HG03520 (cell line): ENCODE measurements around the gene NBPF3.
"Not testable (repeated sequence)": the region's sequence is repeated elsewhere in the genome, so short reads cannot be mapped to it uniquely, and the experiment has no call there.

Source experiments
- ATAC-seq: cut with Tn5 transposase; IDR thresholded peaks from one replicate; pipeline ENCODE4 v1.9.1; 2021; ENCODE audit warnings: mild to moderate bottlenecking, moderate library complexity; ENCODE audit not compliant: unreplicated experiment

NBPF3 gene

DNA sequence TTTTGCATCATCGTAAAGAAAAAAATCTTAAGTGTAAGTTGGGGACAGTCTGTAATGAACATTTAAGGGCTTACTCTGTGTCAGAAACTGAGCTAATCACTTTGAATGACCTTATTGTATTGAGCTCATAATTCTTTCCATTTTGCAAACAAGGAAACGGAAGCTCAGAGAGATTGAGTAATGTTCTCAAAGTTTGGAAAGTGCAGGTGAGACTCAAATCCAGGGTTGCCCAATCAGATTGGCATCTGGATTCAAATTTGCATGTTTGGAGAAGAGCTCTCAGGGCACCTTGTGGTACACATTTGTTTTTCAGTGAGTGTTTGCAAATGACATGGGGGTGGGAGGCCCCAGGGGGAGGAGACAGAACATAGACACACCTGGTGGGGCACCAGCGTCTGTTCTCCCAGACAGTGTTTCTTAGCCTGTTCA is 77.2 kb downstream of the NBPF3 start:
- ATAC-seq = no peak

DNA sequence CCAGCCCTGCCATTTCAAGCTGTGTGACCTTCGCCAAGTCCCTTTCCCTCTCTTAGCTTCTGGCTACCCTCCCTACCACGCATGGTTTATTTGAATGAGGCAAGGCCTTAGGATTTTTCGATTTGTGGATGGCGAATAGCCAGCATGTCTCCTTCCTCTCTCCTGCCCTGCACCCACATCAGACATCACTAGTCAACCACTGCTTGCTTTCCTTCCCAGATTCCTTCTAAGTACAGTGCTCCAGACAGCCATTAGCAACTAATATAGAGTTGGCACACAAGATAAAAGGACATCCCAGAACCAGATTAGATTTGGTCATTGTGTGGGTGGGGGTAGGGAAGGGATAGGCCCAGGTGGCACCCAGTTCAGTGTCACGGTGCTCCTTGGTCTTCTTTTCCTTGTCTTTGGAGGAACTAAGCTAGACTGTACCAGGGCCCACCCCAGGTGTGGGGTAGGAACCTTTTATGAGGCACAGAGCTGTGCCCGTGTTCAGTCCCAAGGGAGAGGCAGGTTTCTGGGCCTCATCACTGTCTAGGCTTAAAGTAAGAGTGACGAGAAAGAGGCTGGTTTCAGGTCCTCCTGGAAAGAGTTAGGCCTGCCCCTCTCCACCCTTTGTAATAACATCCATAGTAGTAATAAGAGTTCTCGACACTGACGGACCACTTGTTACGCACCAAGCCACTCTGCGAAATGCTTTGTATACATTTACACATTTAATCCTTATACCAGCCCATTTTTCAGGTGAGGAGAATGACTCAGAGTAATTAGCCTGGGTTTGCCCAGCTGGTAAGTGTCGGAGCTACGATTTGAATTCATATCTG is 77.9 kb downstream of the NBPF3 start:
- ATAC-seq = no peak

DNA sequence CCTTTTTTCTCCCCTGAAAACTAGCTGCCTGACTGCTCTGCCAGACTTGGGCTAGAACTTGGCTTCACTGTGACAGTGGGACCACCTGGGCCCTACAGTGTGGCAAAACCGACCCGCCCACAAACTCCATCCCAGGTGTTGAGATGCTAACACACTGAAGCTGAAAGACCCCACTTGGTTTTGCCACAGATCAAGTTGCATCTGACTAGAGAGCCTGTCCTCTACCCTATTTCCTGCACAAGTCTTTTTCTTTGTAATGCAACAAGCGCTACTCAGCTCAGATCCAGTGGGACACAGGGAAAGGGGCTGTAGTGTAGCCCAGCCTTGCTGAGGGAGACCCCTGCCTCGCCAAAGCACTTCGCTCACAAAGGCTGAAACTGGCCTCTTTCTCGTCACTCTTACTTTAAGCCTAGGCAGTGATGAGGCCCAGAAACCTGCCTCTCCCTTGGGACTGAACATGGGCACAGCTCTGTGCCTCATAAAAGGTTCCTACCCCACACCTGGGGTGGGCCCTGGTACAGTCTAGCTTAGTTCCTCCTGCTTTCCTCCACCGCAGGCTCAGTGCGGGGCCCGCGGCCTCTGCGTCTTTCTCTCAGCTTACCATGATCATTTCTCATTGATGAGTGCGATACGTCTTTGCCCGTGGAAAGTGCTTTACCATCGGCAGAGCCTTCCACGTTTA is 79.0 kb downstream of the NBPF3 start:
- no peak for ATAC-seq

DNA sequence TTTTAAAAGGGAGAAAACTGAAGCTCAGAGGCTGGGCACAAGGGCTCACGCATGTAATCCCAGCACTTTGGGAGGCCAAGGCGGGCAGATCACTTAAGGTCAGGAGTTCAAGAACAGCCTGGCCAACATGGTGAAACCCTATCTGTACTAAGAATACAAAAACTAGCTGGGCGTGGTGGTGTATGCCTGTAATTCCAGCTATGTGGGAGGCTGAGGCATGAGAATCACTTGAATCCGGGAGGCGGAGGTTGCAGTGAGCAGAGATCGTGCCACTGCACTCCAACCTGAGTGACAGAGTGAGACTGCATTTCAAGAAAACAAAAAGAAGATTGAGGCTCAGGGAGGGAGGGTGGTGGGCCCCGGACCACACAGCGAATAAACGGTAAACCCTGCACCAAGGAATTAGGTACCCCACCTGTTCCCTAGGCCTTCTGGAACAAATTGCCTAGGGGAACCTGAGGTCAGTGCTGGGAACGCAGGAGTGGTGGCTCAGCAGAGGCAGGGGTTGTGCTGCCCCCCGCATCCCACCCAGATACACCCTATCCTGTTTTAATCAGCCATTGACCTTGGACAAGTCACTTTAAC is 79.6 kb downstream of the NBPF3 start:
- ATAC-seq = not testable (repeated sequence)

DNA sequence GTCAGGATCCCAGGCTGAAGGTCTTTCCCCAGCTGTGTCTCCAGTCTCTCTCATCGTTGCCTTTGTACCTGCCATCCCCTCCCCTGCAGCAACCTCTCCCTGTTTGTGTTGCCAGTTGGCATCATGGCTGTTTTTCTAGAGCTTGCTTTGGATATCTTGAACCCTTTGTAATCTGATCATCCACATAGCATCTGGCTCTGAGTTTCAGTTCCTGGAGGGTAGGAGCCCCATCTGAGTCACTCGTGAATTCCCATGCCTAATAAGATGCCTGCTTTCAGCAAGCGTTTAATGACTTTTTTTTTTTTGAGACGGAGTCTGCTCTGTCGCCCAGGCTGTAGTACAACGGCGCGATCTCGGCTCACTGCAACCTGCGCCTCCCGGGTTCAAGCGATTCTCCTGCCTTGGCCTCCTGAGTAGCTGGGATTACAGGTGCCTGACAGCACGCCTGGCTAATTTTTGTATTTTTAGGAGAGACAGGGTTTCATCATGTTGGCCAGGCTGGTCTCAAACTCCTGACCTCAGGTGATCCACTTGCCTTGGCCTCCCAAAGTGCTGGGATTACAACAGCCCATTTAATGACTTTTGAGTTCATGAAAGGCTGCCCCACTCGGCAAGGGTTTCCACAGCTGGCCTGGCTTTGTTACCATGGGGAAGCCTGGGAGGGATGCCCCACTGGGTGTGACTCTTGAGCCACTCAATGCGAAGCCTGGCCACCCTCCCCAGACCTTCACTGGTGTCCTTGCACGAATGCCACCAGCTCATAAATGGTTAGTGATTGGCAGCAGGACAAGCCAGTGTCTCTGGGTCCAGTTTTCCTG is 81.2 kb downstream of the NBPF3 start:
- no peak for ATAC-seq

DNA sequence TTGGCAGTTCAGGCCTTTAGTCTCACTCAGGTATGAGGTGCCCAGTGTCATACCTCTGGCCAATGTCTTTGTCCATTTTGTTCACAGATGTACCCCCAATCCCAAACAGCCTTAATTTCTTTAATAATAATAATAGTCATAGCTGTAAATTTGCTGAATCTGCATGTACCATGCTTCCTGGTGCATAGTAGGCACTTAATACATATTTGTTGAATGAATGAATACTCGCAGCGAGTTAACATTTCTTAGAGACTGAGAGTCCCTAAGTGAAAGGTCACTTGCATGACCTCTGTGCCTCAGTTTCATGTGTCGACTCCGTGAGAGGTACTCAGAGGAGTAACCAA is 81.8 kb downstream of the NBPF3 start:
- no peak for ATAC-seq

DNA sequence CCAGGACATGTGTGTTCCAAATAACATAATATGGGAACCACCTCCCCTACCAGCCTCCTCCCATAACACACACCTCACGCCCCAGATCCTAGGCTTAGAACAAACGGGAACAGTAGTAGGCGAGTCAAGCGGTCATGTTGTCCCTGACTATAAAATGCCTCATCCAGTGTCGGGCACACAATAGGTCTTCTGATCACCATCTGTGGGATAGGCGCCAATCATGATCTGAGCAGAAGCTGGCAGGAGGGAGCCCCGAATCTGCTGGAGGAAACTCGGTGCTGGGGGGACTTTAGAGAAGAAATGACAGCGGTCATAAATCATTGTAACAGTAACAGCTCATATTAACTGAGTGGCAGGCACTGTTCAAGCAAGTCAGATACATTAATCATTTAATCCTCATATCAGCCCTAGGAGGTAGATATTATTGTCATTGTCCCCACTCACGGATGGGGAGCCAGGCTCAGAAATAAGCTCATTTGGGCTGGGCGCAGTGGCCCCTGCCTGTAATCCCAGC is 82.6 kb downstream of the NBPF3 start:
- no peak for ATAC-seq

DNA sequence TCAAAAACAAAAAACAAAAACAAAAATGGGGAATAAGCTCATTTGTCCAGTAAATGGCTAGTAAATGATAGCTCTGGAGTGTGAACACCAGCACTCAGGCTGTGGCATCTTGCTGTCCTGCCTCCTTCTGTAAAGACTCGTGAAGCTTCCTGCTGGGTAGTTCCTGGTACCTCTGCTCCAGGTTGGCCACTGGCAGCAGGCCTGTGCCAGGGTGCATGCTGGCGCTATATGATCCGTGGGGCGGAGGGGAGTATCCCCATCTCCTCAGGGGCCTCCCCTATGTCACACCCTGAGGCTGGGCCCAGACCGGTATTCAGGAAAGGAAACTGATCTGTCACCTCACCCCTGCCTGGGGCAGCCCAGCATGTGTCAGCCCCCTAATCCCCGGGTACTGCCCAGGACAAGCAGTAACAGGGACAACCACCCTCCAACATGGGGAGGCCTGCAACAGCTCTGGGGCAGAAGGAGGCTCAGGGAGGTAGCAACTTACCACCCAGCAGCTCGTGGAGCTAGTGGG is 83.4 kb downstream of the NBPF3 start:
- ATAC-seq = no peak

DNA sequence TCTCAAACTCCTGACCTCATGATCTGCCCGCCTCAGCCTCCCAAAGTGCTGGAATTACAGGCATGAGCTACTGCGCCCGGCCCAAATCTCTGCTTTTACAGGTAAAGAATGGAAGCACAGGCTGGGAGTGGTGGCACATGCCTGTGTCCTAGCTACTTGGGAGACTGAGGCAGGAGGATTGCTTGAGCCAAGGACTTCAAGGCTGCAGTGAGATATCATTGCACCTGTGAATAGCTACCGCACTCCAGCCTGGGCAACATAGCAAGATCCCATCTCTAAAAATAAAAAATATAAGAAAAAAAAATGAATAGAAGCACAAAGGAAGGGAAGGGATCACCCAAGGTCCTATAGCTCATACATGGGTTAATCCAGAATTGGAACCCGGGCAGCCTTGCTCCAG is 84.3 kb downstream of the NBPF3 start:
- no peak for ATAC-seq

DNA sequence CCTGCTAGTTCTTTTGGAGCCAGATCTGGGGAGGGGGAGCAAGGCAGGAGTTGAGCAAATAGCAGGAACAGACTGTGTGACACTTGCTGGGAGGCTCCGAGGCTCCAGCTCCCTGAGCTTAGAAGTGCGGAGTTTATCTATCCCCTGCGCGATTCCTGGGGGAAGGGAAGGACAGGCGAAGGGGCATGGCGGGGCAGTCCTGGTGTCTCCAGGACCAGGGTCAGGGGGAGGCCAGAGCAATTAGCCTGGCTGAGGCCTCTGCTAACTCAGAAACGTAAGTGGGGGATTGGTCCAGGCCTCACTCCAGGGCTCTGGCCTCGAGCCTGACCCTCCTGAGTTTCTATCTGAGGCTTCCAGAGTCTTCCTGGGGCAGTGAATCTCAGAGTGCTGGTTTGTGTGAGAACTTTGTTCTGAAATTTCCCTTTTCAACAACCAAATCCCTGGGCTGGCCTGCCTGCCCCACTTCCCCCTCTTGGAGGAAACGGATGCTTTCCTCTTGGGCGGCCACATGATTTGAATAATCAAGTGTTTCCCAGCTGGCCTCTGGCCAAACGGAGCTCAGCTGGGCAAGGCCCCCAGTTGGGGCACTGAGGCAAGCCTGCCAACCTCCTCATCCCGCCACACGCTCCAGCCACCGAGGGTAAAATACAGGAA is 84.9 kb downstream of the NBPF3 start:
- ATAC-seq = no peak

DNA sequence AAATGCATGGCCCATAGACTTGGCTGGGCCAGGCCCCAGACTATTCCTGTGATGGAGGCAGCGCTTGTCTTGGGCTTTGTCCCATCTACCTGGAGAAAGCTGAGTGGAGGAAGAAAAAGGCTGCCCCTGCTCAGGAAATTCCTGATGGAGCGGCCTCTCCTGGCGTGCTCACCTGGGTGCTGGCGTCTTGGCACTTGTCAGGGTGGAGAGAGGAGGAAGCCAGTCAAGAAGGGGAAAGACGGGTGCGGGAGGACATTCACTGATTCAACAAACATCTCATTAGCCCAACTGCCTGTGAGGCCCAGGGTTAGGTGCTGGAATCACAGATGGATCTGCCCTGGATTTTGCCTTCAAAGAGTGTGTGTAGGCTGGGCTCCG is 85.4 kb downstream of the NBPF3 start:
- ATAC-seq = no peak

DNA sequence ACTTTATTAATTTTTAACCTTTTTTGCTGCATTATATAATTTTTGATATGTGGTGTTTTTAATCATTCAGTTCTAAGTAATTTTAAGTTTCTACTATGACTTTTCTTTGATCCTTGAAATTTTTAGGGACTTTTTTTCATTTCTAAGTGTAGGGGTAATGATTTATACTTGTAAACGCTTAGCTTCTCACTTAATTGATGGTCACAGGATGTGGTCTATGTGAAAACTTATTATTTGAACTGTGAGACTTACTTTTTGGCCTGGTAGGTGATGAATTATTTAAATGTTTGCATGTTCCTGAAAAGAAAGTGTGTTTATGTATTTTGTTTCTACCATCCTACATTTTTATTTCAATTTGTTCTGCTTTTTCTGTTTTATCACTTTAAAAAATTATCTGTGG is 86.5 kb downstream of the NBPF3 start:
- no peak for ATAC-seq

DNA sequence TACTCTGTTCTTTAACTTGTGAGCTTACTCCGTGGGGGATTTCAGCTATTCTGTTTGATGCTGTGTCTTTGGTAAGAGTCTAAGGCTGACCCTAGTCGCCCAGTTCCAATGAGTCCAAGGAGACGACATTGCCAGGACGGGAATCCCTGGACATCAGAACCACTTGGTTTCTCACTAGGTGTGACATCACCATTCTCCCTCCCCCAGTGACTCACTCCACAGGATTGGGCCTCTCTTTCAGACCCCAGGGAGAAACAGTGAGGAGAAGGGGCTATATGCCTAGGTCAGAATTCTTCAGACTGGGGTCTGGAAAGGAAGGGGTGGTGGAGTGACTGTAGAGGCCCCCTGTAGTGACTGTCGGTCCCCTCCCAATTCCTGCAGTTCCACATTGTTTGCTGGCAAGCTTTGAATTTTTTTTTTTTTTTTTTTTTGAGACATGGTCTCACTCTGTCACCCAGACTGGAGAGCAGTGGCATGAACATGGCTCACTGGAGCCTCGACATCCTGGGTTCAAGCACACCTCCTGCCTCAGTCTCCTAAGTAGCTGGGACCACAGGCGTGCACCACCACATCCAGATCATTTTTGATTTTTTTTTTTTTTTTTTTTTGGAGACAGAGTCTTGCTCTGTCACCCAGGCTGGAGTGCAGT is 90.6 kb downstream of the NBPF3 start:
- ATAC-seq = no peak

DNA sequence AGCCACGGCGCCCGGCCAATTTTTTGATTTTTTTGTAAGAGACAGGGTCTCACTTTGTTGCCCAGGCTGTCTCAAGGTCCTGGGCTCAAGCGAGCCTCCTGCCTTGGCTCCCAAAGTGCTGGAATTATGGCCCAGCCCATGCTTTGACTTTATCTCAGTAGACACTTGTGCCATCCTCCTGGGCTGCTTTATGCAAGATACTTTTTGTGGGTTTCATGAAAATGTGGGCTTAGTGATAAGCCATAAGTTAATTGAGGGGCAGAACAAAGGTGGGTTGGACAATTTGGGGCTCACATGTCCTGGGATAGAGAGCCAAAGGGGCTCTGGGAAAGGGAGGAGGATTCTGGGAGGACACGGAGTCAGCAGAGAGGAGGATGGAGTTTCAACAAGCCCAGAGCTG is 91.3 kb downstream of the NBPF3 start:
- no peak for ATAC-seq

DNA sequence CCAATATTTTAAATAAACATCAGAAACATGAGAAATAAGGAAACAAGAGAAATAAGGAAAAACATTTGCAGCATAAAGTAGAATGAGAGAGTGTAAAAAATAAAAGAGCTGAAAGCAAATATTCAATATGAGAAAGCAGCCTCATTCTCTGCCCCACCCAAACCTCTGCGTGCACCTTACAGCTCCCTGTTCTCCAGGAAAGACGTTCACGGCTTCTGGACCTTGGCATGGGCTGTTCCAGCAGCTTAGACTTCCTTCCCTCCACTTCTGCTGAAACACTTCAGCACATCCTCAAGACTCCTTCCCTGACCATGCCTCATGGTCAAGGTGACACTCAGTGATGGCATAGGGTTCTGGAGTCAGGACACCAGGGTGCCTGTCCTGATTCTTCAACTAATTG is 92.6 kb downstream of the NBPF3 start:
- no peak for ATAC-seq

DNA sequence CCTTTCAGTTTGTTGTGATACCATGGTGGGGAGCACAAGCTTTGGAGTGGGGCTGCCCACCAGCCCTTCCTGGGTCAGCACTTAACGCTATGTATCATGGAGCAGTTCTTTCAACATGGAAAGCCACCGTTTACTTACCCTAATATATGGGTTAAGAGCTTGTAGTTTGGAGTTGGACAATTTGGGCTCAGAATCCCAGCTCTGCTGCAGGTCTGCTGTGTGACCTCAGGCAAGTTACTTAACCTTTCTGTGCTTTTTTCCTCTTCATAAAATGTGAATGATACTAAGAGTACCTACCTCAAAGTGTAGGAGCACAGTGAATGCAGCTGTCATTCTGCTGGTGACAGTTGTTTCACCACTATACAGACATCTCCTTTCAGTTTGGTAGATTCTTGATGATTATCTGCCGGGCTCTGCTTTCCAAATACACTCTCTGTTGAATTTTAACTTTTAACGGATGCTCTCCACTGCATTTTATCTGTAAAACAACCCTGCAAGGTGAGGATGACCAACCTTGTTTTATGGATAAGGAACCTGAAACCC is 93.1 kb downstream of the NBPF3 start:
- ATAC-seq = no peak

DNA sequence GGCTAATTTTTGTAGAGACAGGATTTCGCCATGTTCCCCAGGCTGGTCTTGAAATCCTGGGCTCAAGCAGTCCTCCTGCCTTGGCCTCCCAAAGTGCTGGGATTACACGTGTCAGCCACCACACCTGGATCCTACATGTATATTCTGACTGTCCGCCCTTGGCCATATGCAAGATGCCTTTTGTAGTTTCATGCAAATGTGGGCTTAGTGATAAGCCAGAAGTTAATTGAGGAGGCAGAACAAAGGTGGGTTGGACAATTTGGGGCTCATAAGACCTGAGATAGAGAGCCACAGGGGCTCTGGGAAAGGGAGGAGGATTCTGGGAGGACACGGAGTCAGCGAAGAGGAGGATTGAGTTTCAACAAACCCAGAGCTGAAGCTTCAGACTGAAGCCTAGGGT is 94.2 kb downstream of the NBPF3 start:
- no peak for ATAC-seq
